CD14-positive monocyte (primary cell): ENCODE measurements around the gene ISCU. TPM values are rescaled to one million over a fixed set of nuclear protein-coding genes. Genes with fewer than 3 reads are reported as not detected.
"Not testable (repeated sequence)": the region's sequence is repeated elsewhere in the genome, so short reads cannot be mapped to it uniquely, and the experiment has no call there.

Experiments used
- DNase-seq, 3 donors: peaks; one replicate each; pipeline ENCODE4 v3.0.0-alpha.2; 2011 to 2022
- H2AFZ ChIP-seq: 2 replicates; pipeline ENCODE4 v1.6.0; 2012; ENCODE audit warnings: mild to moderate bottlenecking, low read depth, low read length, inconsistent platforms; ENCODE audit not compliant: insufficient read depth, poor library complexity, severe bottlenecking
- H3K27ac ChIP-seq, 2 donors: 1 replicate in 1 of 2; 2 replicates in 1 of 2; pipeline ENCODE4 v1.5.1; 2012 to 2013; ENCODE audit warnings: low read length in 2 of 2, control low read depth in 1 of 2, inconsistent platforms in 1 of 2, low read depth in 1 of 2, mild to moderate bottlenecking in 1 of 2
- H3K27me3 ChIP-seq, 2 donors: one replicate each; pipeline versions ENCODE4 v1.6.0 to v1.6.1; 2011 to 2013; ENCODE audit warnings: low read length in 2 of 2; ENCODE audit not compliant: control insufficient read depth in 2 of 2, insufficient read depth in 2 of 2
- H3K36me3 ChIP-seq, 2 donors: replicated peaks in 1 of 2; 1 replicate in 1 of 2; 2 replicates in 1 of 2; pipeline versions ENCODE4 v1.5.1 to v1.6.1; 2012 to 2013; ENCODE audit warnings: low read length in 2 of 2, control low read depth in 1 of 2, inconsistent platforms in 1 of 2, mild to moderate bottlenecking in 1 of 2; ENCODE audit not compliant: insufficient read depth in 2 of 2, control insufficient read depth in 1 of 2
- H3K4me1 ChIP-seq, 2 donors: 1 replicate in 1 of 2; 2 replicates in 1 of 2; pipeline versions ENCODE4 v1.5.1 to v1.6.1; 2012 to 2013; ENCODE audit warnings: low read length in 2 of 2, control low read depth in 1 of 2, inconsistent platforms in 1 of 2, mild to moderate bottlenecking in 1 of 2, moderate library complexity in 1 of 2; ENCODE audit not compliant: insufficient read depth in 2 of 2, control insufficient read depth in 1 of 2
- H3K4me2 ChIP-seq: replicated peaks from 2 replicates; pipeline ENCODE3; 2012; ENCODE audit warnings: low read length, moderate library complexity, mild to moderate bottlenecking; ENCODE audit not compliant: poor library complexity, severe bottlenecking; ENCODE audit errors: extremely low read depth
- H3K4me3 ChIP-seq, 3 experiments: fragments of 200-600 bp in 1 of 3; sonication (generic) in 1 of 3; replicated peaks in 1 of 3; 1 replicate in 2 of 3; 2 replicates in 1 of 3; pipeline ENCODE4 v1.5.1; 2011 to 2013; ENCODE audit warnings: low read length in 3 of 3, mild to moderate bottlenecking in 3 of 3, control low read depth in 2 of 3, low read depth in 2 of 3, inconsistent platforms in 1 of 3, moderate library complexity in 1 of 3
- H3K79me2 ChIP-seq: 2 replicates; pipeline ENCODE4 v1.6.0; 2012; ENCODE audit warnings: mild to moderate bottlenecking, control low read depth, inconsistent platforms, low read length, moderate library complexity; ENCODE audit not compliant: insufficient read depth
- H3K9ac ChIP-seq: 2 replicates; pipeline ENCODE4 v1.6.0; 2017; ENCODE audit warnings: low read length, mild to moderate bottlenecking; ENCODE audit not compliant: insufficient read depth, poor library complexity, severe bottlenecking
- H3K9me3 ChIP-seq, 2 donors: replicated peaks in 1 of 2; 1 replicate in 1 of 2; 2 replicates in 1 of 2; pipeline versions ENCODE4 v1.5.1 to v1.6.1; 2012 to 2013; ENCODE audit warnings: low read length in 2 of 2, control low read depth in 1 of 2; ENCODE audit not compliant: control insufficient read depth in 1 of 2, insufficient read depth in 1 of 2
- H4K20me1 ChIP-seq: 2 replicates; pipeline ENCODE4 v1.6.0; 2012; ENCODE audit warnings: mild to moderate bottlenecking, low read length, control low read depth, moderate library complexity; ENCODE audit not compliant: insufficient read depth
- H3K27ac Mint-ChIP-seq, 7 donors: one replicate each; pipeline ENCODE4 v1.8.0; 2020; ENCODE audit warnings: mild to moderate bottlenecking in 7 of 7, mixed read lengths in 7 of 7, moderate library complexity in 6 of 7, inconsistent platforms in 2 of 7
- H3K27me3 Mint-ChIP-seq, 3 donors: one replicate each; pipeline ENCODE4 v1.8.0; 2021 to 2022; ENCODE audit warnings: low read depth in 3 of 3, mild to moderate bottlenecking in 3 of 3, mixed read lengths in 3 of 3, moderate library complexity in 3 of 3, inconsistent platforms in 1 of 3
- H3K36me3 Mint-ChIP-seq, 2 donors: one replicate each; pipeline ENCODE4 v1.8.0; 2020; ENCODE audit warnings: mixed read lengths in 2 of 2, inconsistent platforms in 1 of 2, mild to moderate bottlenecking in 1 of 2
- H3K4me1 Mint-ChIP-seq: one replicate; pipeline ENCODE4 v1.8.0; 2020; ENCODE audit warnings: mild to moderate bottlenecking, mixed read lengths
- H3K4me3 Mint-ChIP-seq, 2 donors: one replicate each; pipeline ENCODE4 v1.8.0; 2020; ENCODE audit warnings: mild to moderate bottlenecking in 2 of 2, mixed read lengths in 2 of 2, moderate library complexity in 1 of 2
- H3K9me3 Mint-ChIP-seq, 7 donors: one replicate each; pipeline ENCODE4 v1.8.0; 2020 to 2022; ENCODE audit warnings: mixed read lengths in 7 of 7, mild to moderate bottlenecking in 6 of 7, moderate library complexity in 6 of 7, inconsistent platforms in 2 of 7
- WGBS: methylation state at CpG from one replicate; pipeline ENCODE4 v1.1.5; 2013; ENCODE audit warnings: missing lambda C conversion rate; ENCODE audit not compliant: insufficient coverage; 5-methylcytosine and 5-hydroxymethylcytosine counted together
- intact Hi-C, 2 donors: fragments of 100-400 bp; cut with micrococcal nuclease; formaldehyde crosslinking; loops; one replicate each; pipeline versions ENCODE4 v1.15.0 to v1.15.1; 2023
- polyA plus RNA-seq, 3 donors: library from polyadenylated mRNA; depleted of rRNA in 1 of 3; unstranded in 2 of 3; stranded (reverse) in 1 of 3; fragments of 300-500 nt in 2 of 3; fragments of >200 nt in 1 of 3; fragmentation: Illumina TruSeq in 2 of 3; gene quantifications; 1 replicate in 2 of 3; 2 replicates in 1 of 3; pipeline ENCODE4 v1.2.3, GENCODE V29; 2012 to 2021
- TF ChIP-seq, protein P1 (sequence below): fragments of 200-600 bp; IDR thresholded peaks from one replicate; pipeline ENCODE4 v1.8.0; 2022; ENCODE audit warnings: antibody characterized with exemption, mild to moderate bottlenecking

Gene ISCU
- polyA plus RNA-seq, 3 donors = 90.9 to 114 (median 111) TPM

DNA sequence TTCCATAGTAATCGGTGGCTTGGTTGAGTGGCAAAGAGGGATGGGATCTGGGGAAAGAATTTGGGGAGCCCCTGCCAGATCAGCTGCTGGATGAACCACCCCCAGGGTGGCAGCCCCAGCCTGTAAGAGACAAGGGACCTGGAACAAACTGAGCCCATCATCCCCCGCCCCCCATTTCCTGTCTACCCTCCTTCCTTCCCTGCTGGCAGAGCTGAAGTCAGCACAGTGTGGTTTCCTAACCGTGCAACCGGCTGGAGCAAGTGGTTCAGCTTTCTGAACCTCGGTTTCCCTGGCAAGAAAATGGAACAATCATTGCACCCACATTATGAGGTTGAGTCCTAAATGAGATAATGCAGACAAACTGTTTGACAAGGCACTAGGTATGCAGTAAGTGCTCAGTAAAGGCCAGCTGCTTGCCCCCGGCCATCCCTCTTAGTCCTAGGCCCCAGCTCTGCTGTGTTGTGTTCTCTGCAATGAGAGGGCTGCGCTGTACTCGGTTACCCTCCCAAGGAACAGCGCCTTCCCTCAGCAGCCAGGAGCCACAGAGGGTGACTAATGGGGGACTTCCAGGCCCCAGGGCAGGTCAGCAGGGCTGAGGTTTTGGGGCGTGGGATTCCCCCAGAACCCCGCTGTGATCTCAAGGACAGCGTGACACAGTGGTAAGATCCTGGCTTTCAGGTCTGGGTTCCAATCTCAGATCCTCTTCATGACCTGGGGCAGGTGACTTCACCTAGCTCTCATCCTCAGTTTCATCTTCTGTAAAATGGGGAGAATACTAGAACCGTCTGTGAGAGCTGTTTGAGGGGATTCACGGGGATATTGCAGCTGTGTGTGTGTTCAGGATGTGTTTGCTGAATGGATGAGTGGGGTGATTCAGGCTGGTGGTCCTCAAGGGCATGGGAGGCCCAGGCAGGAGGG, 54.8 kb downstream of the ISCU start:
- H2AFZ ChIP-seq = no peak overlapping the region
- Mint-ChIP-seq H3K27ac (peak overlapping the region; percentile 67 to 94 (median 85)), H3K4me1 (peaks cover 44% of the 10 kb centered on the region), H3K36me3 (peaks cover 47 to 49% of the 10 kb centered on the region in 2 donors), H3K27me3 (peaks cover 0 to 2% (median 0%) of the 10 kb centered on the region in 3 donors), H3K4me3 (no peak overlapping the region), H3K9me3 (peaks cover 8 to 14% (median 9%) of the 10 kb centered on the region in 7 donors)
- peaks cover 8 to 20% of the 10 kb centered on the region in 2 donors for H3K36me3 ChIP-seq
- no peaks in the 10 kb centered on the region for H3K27me3 ChIP-seq
- peak overlapping the region in 1 of 2 donors; percentile 52 for H3K27ac ChIP-seq
- H3K4me1 ChIP-seq = peaks cover 38 to 49% of the 10 kb centered on the region in 2 donors
- H4K20me1 ChIP-seq = peaks cover 59% of the 10 kb centered on the region
- WGBS = 71% methylated on average over 10 of the region's 14 CpGs
- H3K79me2 ChIP-seq = peaks cover 40% of the 10 kb centered on the region
- no peak overlapping the region for H3K4me3 ChIP-seq
- no peak overlapping the region for H3K9ac ChIP-seq
- DNase-seq = peak; percentile 18 to 84 (median 57)
- H3K4me2 ChIP-seq = no peak overlapping the region
- TF ChIP-seq, protein P1, sequence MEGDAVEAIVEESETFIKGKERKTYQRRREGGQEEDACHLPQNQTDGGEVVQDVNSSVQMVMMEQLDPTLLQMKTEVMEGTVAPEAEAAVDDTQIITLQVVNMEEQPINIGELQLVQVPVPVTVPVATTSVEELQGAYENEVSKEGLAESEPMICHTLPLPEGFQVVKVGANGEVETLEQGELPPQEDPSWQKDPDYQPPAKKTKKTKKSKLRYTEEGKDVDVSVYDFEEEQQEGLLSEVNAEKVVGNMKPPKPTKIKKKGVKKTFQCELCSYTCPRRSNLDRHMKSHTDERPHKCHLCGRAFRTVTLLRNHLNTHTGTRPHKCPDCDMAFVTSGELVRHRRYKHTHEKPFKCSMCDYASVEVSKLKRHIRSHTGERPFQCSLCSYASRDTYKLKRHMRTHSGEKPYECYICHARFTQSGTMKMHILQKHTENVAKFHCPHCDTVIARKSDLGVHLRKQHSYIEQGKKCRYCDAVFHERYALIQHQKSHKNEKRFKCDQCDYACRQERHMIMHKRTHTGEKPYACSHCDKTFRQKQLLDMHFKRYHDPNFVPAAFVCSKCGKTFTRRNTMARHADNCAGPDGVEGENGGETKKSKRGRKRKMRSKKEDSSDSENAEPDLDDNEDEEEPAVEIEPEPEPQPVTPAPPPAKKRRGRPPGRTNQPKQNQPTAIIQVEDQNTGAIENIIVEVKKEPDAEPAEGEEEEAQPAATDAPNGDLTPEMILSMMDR = no peak
- H3K9me3 ChIP-seq = peaks cover 7 to 8% of the 10 kb centered on the region in 2 donors
- intact Hi-C loops = loop anchor here in 1 of 2 donors (10.0 kb wide), 1 partner anchor 478 kb away; the partner anchor contains the start of genes ALKBH2 and UNG

- Histone ChIP-seq H3K4me3 (no peak overlapping the region), H3K4me1 (peaks cover 48 to 60% of the 10 kb centered on the region in 2 donors), H3K27me3 (no peaks in the 10 kb centered on the region), H3K4me2 (no peak overlapping the region), H3K9me3 (peaks cover 7 to 8% of the 10 kb centered on the region in 2 donors), H2AFZ (no peak overlapping the region), H3K9ac (no peak overlapping the region), H3K79me2 (peaks cover 51% of the 10 kb centered on the region), H3K27ac (peak overlapping the region in 1 of 2 donors; percentile 7), H4K20me1 (peaks cover 70% of the 10 kb centered on the region), H3K36me3 (peaks cover 19 to 31% of the 10 kb centered on the region in 2 donors)
- peak overlapping the region; percentile 37 to 94 (median 87) for H3K27ac Mint-ChIP-seq
- H3K4me1 Mint-ChIP-seq = peaks cover 50% of the 10 kb centered on the region
- H3K36me3 Mint-ChIP-seq = peaks cover 57 to 61% of the 10 kb centered on the region in 2 donors
- DNase-seq = peak; percentile 68 to 77 (median 76)
- TF ChIP-seq, protein P1 = peak; percentile 99
- peaks cover 0 to 2% (median 0%) of the 10 kb centered on the region in 3 donors for H3K27me3 Mint-ChIP-seq
- WGBS = 15% methylated on average over 7 of the region's 16 CpGs
- intact Hi-C loops = loop anchor here (1.0 to 10.0 kb wide), 3 partner anchors 55 to 476 kb away; partner anchors contain the start of genes ALKBH2 (in 1 of the 2), ISCU (in 1 of the 2) and UNG (in 1 of the 2)
- peaks cover 8 to 14% (median 9%) of the 10 kb centered on the region in 7 donors for H3K9me3 Mint-ChIP-seq
- H3K4me3 Mint-ChIP-seq = no peak overlapping the region
Measured at GRCh38 chr12:108618079-108618952, 55.9 kb downstream of the ISCU start.

DNA sequence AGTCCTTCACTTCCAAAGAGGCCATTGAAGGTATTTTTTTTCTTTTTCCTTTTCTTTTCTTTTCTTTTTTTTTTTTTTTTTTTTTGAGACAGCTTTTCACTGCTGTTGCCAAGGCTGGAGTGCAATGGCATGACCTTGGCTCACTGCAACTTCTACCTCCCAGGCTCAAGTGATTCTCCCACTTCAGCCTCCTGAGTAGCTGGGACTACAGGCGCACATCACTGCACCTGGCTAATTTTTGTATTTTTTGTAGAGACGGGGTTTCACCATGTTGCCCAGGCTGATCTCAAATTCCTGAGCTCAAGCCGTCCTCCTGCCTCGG, 56.5 kb downstream of the ISCU start:
- H3K27ac Mint-ChIP-seq = peak overlapping the region; percentile 27 to 100 (median 88)
- H3K9ac ChIP-seq, H3K9me3 ChIP-seq, H3K27me3 Mint-ChIP-seq, H3K27me3 ChIP-seq, H3K4me2 ChIP-seq, H3K27ac ChIP-seq, DNase-seq, H3K4me3 ChIP-seq, H2AFZ ChIP-seq, H3K4me3 Mint-ChIP-seq: not testable (repeated sequence)
- Histone ChIP-seq H3K36me3 (peaks cover 25 to 37% of the 10 kb centered on the region in 2 donors), H3K79me2 (peaks cover 57% of the 10 kb centered on the region), H4K20me1 (peaks cover 76% of the 10 kb centered on the region), H3K4me1 (peaks cover 48 to 62% of the 10 kb centered on the region in 2 donors)
- H3K9me3 Mint-ChIP-seq = peaks cover 8 to 14% (median 9%) of the 10 kb centered on the region in 7 donors
- peaks cover 63 to 67% of the 10 kb centered on the region in 2 donors for H3K36me3 Mint-ChIP-seq
- 100% methylated on average over 4 of the region's 4 CpGs for WGBS
- intact Hi-C loops = loop anchor here (1.0 to 10.0 kb wide), 3 partner anchors 56 to 476 kb away; partner anchors contain the start of genes ALKBH2 (in 1 of the 2), ISCU (in 1 of the 2) and UNG (in 1 of the 2)
- peaks cover 50% of the 10 kb centered on the region for H3K4me1 Mint-ChIP-seq
